ENCODE data around the gene PLCL2. TPM values are rescaled to one million over a fixed set of nuclear protein-coding genes. Genes with fewer than 3 reads are reported as not detected.

The PLCL2 gene
- total RNA-seq, 2 donors from 2014 or later = 5.3 to 14.5 TPM

DNA sequence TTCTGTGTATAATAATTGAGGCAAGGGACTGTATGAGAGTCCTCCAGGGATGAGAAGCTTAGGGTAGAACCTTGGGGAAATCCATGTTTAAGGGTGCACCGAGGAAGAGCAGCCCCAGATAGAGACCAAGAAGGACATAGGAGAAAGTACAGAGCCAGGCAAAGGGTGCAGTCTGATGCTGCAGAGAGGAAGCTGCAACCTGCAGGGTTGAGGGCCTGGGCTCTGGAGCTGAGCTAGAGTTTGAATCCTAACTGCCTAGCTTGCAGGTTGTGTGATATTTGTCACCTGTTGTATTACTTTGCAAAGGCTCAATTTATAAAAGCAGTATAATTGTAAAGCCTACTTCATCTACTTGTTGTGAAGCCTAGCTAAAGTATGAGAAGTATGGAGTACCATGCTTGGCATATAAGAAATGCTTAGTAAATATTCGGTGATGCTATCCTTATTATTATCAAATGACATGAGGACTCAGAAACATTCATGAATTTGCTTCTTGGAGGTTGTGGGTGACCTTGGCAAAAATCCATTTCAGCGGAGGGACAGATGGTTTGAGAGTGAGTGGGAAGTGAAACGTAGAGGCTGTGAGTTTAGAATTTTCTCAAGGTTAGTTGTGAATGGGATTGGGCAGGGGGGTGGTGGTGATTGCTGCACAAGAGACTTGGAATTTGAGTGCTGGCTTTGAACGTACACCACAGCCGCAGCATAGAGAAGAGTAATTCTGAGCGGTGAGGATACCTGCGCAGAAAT, 43.8 kb downstream of the PLCL2 start:
- 55% methylated on average over 5 of the region's 8 CpGs for WGBS
- Histone ChIP-seq H3K4me1 (replicated peaks) (peaks cover 4% of the 10 kb centered on the region), H3K4me3 (no peak overlapping the region), H3K27ac (no peak overlapping the region), H3K36me3 (no peaks in the 10 kb centered on the region), H3K9me3 (no peaks in the 10 kb centered on the region), H3K27me3 (replicated peaks; ENCODE audit: insufficient read depth) (no peaks in the 10 kb centered on the region)
- no peak for TF ChIP-seq POLR2A (IDR thresholded peaks at IDR 0.05)
- no peak for TF ChIP-seq POLR2AphosphoS5 (IDR thresholded peaks at IDR 0.05)
- TF ChIP-seq, protein P1, sequence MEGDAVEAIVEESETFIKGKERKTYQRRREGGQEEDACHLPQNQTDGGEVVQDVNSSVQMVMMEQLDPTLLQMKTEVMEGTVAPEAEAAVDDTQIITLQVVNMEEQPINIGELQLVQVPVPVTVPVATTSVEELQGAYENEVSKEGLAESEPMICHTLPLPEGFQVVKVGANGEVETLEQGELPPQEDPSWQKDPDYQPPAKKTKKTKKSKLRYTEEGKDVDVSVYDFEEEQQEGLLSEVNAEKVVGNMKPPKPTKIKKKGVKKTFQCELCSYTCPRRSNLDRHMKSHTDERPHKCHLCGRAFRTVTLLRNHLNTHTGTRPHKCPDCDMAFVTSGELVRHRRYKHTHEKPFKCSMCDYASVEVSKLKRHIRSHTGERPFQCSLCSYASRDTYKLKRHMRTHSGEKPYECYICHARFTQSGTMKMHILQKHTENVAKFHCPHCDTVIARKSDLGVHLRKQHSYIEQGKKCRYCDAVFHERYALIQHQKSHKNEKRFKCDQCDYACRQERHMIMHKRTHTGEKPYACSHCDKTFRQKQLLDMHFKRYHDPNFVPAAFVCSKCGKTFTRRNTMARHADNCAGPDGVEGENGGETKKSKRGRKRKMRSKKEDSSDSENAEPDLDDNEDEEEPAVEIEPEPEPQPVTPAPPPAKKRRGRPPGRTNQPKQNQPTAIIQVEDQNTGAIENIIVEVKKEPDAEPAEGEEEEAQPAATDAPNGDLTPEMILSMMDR (IDR thresholded peaks at IDR 0.05) = no peak
- intact Hi-C loops (cut with DNase I) = no loop called here
- no peak for DNase-seq (ENCODE audit: low spot score)

DNA sequence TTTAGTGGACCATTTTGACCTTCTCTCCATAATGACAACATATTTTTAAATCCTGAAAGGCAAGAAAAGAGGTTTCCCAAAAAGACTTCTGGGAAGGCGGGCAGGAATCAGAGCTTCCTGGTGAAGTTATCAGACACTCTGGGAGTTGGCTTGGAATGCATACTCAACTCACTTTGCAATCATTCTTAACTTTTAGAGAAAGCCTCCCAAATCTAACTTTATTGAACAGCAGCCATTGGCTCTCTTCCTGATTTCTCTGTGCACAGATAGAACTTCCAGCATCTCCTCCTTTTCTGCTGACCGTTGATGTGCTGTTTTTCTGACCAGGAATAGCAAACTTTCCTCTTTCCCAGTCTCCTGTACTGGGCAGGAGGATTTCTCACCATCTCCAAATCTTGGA, 44.6 kb downstream of the PLCL2 start:
- H3K4me1 ChIP-seq (replicated peaks) = peaks cover 4% of the 10 kb centered on the region
- no peaks in the 10 kb centered on the region for H3K27me3 ChIP-seq (replicated peaks; ENCODE audit: insufficient read depth)
- H3K36me3 ChIP-seq = no peaks in the 10 kb centered on the region
- WGBS = 71% methylated on average over 2 of the region's 2 CpGs
- TF ChIP-seq POLR2A (IDR thresholded peaks at IDR 0.05) (no peak), POLR2AphosphoS5 (IDR thresholded peaks at IDR 0.05) (no peak)
- TF ChIP-seq, protein P1 (IDR thresholded peaks at IDR 0.05) = no peak
- H3K4me3 ChIP-seq = no peak overlapping the region
- intact Hi-C loops (cut with DNase I) = no loop called here
- no peaks in the 10 kb centered on the region for H3K9me3 ChIP-seq
- no peak for DNase-seq (ENCODE audit: low spot score)
- H3K27ac ChIP-seq = no peak overlapping the region

DNA sequence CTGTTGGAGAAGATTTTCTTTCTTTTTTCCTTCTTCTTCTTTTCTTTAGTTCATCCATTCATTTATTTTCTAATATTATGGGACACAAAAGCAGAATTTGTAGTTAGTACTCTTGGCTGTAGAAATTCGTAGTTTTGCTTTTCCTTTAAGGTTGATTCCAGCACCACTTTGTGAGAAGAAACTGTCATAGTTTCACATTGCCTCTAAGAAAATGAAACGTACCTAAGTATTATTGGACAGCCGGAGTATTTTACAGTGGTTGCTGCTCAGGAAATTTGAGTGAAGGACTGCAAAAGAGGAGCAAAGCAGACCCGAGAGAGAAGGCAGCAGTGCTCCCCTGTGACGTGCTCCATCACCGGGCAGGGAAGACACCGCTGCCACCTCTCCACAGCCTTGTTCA, 48.1 kb downstream of the PLCL2 start:
- WGBS = 78% methylated on average over 7 of the region's 7 CpGs
- TF ChIP-seq POLR2AphosphoS5 (IDR thresholded peaks at IDR 0.05) = no peak
- no peak for TF ChIP-seq POLR2A (IDR thresholded peaks at IDR 0.05)
- TF ChIP-seq, protein P1 (IDR thresholded peaks at IDR 0.05) = no peak
- H3K27ac ChIP-seq = no peak overlapping the region

GRCh38 chr3:16935781-16936180, 51.0 kb downstream of the PLCL2 start:
- Histone ChIP-seq H3K4me1 (replicated peaks) (no peaks in the 10 kb centered on the region), H3K27me3 (replicated peaks; ENCODE audit: insufficient read depth) (no peaks in the 10 kb centered on the region), H3K4me3 (no peak overlapping the region), H3K9me3 (no peaks in the 10 kb centered on the region), H3K36me3 (no peaks in the 10 kb centered on the region), H3K27ac (no peak overlapping the region)
- WGBS = 85% methylated on average over 1 of the region's 1 CpG
- no peak for DNase-seq (ENCODE audit: low spot score)
- TF ChIP-seq POLR2A (IDR thresholded peaks at IDR 0.05) (no peak), POLR2AphosphoS5 (IDR thresholded peaks at IDR 0.05) (no peak)
- TF ChIP-seq, protein P1 (IDR thresholded peaks at IDR 0.05) = no peak
- intact Hi-C loops (cut with DNase I) = no loop called here

More for the DNA sequence above, 48.1 kb downstream of the PLCL2 start:
- DNase-seq (ENCODE audit: low spot score) = no peak
- Histone ChIP-seq H3K27me3 (replicated peaks; ENCODE audit: insufficient read depth) (no peaks in the 10 kb centered on the region), H3K9me3 (no peaks in the 10 kb centered on the region), H3K4me1 (replicated peaks) (peaks cover 4% of the 10 kb centered on the region), H3K4me3 (no peak overlapping the region), H3K36me3 (no peaks in the 10 kb centered on the region)
- intact Hi-C loops (cut with DNase I) = no loop called here

DNA sequence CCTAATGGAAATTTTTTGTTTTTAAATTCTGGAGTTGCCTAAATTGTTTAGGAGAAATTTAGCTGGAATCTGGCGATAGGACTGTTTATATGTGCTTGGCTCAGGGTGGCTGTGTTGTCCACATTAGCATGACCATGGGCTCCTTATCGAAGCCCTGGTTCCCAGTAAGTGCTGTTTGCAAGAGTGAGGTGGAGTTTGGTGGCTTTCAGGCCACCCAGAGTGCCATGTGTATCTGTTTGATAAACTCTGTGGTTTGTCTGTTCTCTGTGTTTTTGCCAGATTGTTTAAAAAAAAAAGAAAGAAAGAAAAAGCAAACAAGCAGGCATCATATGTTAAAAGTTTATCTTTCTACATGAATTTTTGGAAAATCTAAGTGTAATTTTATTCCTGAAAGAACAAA, 51.5 kb downstream of the PLCL2 start:
- intact Hi-C loops (cut with DNase I) = no loop called here
- no peak for TF ChIP-seq POLR2AphosphoS5 (IDR thresholded peaks at IDR 0.05)
- TF ChIP-seq POLR2A (IDR thresholded peaks at IDR 0.05) = no peak
- TF ChIP-seq, protein P1 (IDR thresholded peaks at IDR 0.05) = no peak
- H3K9me3 ChIP-seq = no peaks in the 10 kb centered on the region
- H3K27me3 ChIP-seq (replicated peaks; ENCODE audit: insufficient read depth) = no peaks in the 10 kb centered on the region
- 87% methylated on average over 2 of the region's 2 CpGs for WGBS
- H3K4me3 ChIP-seq = no peak overlapping the region
- H3K27ac ChIP-seq = no peak overlapping the region
- no peaks in the 10 kb centered on the region for H3K4me1 ChIP-seq (replicated peaks)
- no peaks in the 10 kb centered on the region for H3K36me3 ChIP-seq
- DNase-seq (ENCODE audit: low spot score) = no peak

All from prostate gland (tissue), 2 donors.